ENCODE results near the gene STAT2. TPM values are rescaled to one million over a fixed set of nuclear protein-coding genes. Genes with fewer than 3 reads are reported as not detected.

Gene STAT2
- total and polyA plus RNA-seq, 10 of the 15 experiments (the other 5 are each of a cell fraction or from before 2014, with no cell fraction given), result 16.9 to 106 (median 77.9) TPM

DNA sequence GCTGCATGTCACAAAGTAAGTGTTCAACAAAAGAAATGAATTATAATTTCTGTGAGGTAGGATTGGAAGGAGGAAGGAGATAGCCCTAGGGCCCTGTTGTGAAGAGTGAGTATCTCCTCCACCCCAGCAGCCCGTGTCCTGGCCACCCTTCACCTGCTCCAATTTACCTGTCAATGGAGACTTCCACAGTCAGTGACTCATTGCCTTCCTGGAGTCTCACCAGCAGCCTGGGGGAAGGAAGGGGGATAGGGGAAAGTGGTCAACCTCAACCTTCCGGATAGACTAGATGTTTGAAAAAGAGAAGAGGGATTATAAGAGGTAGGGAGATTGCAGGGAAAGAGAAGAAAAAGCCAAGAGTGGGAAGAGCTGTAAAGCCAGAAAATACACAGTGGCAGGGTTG is 9.2 kb downstream of the STAT2 start:
- Histone ChIP-seq H3K4me2 (ENCODE audit: control insufficient read depth, insufficient read depth) (no peak overlapping the region), H3K79me2 (ENCODE audit: control insufficient read depth, insufficient read depth, low read length) (no peaks in the 10 kb centered on the region), H3K4me1 (ENCODE audit: control insufficient read depth, insufficient read depth, low read length) (peaks cover 3% of the 10 kb centered on the region), H3K9ac (ENCODE audit: control insufficient read depth, insufficient read depth, low read length) (no peak overlapping the region), H3K27me3 (replicated peaks in 1 of 2; ENCODE audit: control insufficient read depth in 2 of 2, insufficient read depth in 2 of 2, low read length in 1 of 2) (no peaks in the 10 kb centered on the region), H3K36me3 (ENCODE audit: control insufficient read depth in 2 of 2, insufficient read depth in 2 of 2, low read length in 1 of 2) (peaks cover 27 to 55% of the 10 kb centered on the region in 2 experiments), H3K27ac (ENCODE audit: control insufficient read depth, insufficient read depth) (no peak overlapping the region), H3K9me3 (replicated peaks; ENCODE audit: control insufficient read depth, insufficient read depth, low read length) (no peaks in the 10 kb centered on the region), H2AFZ (ENCODE audit: control insufficient read depth, low read depth, low read length) (no peak overlapping the region), H4K20me1 (ENCODE audit: control insufficient read depth, insufficient read depth) (no peaks in the 10 kb centered on the region), H3K4me3 (no peak overlapping the region)
- WGBS (ENCODE audit: insufficient coverage, insufficient replicate concordance, low lambda C conversion rate, missing lambda C conversion rate), result 97% methylated on average over 2 of the region's 2 CpGs
- in situ Hi-C loops (cut with MboI), result no loop called here
- no peak for DNase-seq (ENCODE audit: low read depth, low spot score)
- FAIRE-seq, result no peak
- ChIA-PET POLR2A (interaction anchor here (0.7 to 1.2 kb wide), 2 partner anchors 9 to 126 kb away, joined by 3 to 4 read pairs; partner anchors contain the start of gene STAT2), RAD21 (ENCODE audit: unreplicated experiment) (interaction anchor here (1.2 kb wide), 1 partner anchor 9 kb away, joined by 7 read pairs; the partner anchor contains the start of gene STAT2), CTCF (interaction anchor here (0.7 to 3.1 kb wide), 4 partner anchors 8 to 117 kb away, joined by 3 to 11 read pairs (median 3); no protein-coding TSS in a partner anchor), SMC1A (ENCODE audit: uncharacterized antibody, unreplicated experiment) (interaction anchor here (2.2 to 2.6 kb wide), 2 partner anchors 9 to 12 kb away, joined by 7 to 18 read pairs; partner anchors contain the start of genes APOF and STAT2)
- TF ChIP-seq SPI1 (IDR thresholded peaks at IDR 0.05; ENCODE audit: borderline replicate concordance, insufficient read depth, low read depth, low read length), result no peak
- no TSS peak for BruUV-seq (replicated peaks)
- no peak for ATAC-seq
- intact Hi-C loops (cut with micrococcal nuclease; ENCODE audit: unreplicated experiment), result no loop called here

DNA sequence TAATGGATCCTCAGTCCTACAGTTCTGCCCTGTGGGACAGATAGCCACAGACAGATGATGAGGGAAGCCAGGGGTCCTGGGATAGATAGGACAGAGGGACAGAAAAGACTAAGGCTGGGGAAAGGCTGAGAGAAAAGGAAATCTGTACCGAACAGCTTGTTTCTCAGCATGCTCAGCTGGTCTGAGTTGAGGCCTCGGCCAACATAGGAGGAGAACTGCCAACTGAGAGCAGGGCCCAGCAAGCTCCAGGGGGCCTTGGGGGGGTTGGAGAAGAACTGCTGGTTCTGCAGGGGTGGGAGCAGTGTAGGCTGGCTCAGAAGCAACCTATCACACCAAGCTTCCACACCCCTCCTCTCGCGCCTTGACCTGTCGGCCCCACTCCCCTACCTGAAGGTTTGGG is 11.1 kb downstream of the STAT2 start:
- H3K27ac ChIP-seq (ENCODE audit: control insufficient read depth, insufficient read depth), result no peak overlapping the region
- peaks cover 18 to 43% of the 10 kb centered on the region in 2 experiments for H3K36me3 ChIP-seq (ENCODE audit: control insufficient read depth in 2 of 2, insufficient read depth in 2 of 2, low read length in 1 of 2)
- H3K9me3 ChIP-seq (replicated peaks; ENCODE audit: control insufficient read depth, insufficient read depth, low read length), result no peaks in the 10 kb centered on the region
- POLR2A ChIA-PET, result interaction anchor here (0.8 to 1.6 kb wide), 3 partner anchors 9 to 15 kb away, joined by 3 to 6 read pairs (median 4); partner anchors contain the start of gene IL23A
- RAD21 ChIA-PET (ENCODE audit: unreplicated experiment), result no interaction called here
- intact Hi-C loops (cut with micrococcal nuclease; ENCODE audit: unreplicated experiment), result no loop called here
- FAIRE-seq, result no peak
- ATAC-seq, result no peak
- no peak overlapping the region for H2AFZ ChIP-seq (ENCODE audit: control insufficient read depth, low read depth, low read length)
- H3K4me3 ChIP-seq, result no peak overlapping the region
- peaks cover 3% of the 10 kb centered on the region for H3K4me1 ChIP-seq (ENCODE audit: control insufficient read depth, insufficient read depth, low read length)
- in situ Hi-C loops (cut with MboI), result no loop called here
- SMC1A ChIA-PET (ENCODE audit: uncharacterized antibody, unreplicated experiment), result interaction anchor here (1.3 to 2.6 kb wide), 2 partner anchors 9 to 11 kb away, joined by 3 to 18 read pairs; partner anchors contain the start of gene STAT2
- CTCF ChIA-PET, result interaction anchor here (1.4 kb wide), 2 partner anchors 9 to 11 kb away, joined by 4 to 8 read pairs; partner anchors contain the start of gene STAT2
- no TSS peak for BruUV-seq (replicated peaks)
- H3K9ac ChIP-seq (ENCODE audit: control insufficient read depth, insufficient read depth, low read length), result no peak overlapping the region
- TF ChIP-seq DPF2 (IDR thresholded peaks at IDR 0.05), result no peak
- H4K20me1 ChIP-seq (ENCODE audit: control insufficient read depth, insufficient read depth), result no peaks in the 10 kb centered on the region
- H3K27me3 ChIP-seq (replicated peaks in 1 of 2; ENCODE audit: control insufficient read depth in 2 of 2, insufficient read depth in 2 of 2, low read length in 1 of 2), result no peaks in the 10 kb centered on the region
- no peak overlapping the region for H3K4me2 ChIP-seq (ENCODE audit: control insufficient read depth, insufficient read depth)
- no peaks in the 10 kb centered on the region for H3K79me2 ChIP-seq (ENCODE audit: control insufficient read depth, insufficient read depth, low read length)
- WGBS (ENCODE audit: insufficient coverage, insufficient replicate concordance, low lambda C conversion rate, missing lambda C conversion rate), result 99% methylated on average over 5 of the region's 5 CpGs
- DNase-seq (ENCODE audit: low read depth, low spot score), result no peak

All from GM12878 (cell line).